ENCODE results near the gene WNT10A. TPM values are rescaled to one million over a fixed set of nuclear protein-coding genes. Genes with fewer than 3 reads are reported as not detected.

The WNT10A gene
- total and polyA plus RNA-seq, 10 of the 15 experiments (the other 5 are each of a cell fraction or from before 2014, with no cell fraction given), result 0.61 to 45.0 (median 6.9) TPM

DNA sequence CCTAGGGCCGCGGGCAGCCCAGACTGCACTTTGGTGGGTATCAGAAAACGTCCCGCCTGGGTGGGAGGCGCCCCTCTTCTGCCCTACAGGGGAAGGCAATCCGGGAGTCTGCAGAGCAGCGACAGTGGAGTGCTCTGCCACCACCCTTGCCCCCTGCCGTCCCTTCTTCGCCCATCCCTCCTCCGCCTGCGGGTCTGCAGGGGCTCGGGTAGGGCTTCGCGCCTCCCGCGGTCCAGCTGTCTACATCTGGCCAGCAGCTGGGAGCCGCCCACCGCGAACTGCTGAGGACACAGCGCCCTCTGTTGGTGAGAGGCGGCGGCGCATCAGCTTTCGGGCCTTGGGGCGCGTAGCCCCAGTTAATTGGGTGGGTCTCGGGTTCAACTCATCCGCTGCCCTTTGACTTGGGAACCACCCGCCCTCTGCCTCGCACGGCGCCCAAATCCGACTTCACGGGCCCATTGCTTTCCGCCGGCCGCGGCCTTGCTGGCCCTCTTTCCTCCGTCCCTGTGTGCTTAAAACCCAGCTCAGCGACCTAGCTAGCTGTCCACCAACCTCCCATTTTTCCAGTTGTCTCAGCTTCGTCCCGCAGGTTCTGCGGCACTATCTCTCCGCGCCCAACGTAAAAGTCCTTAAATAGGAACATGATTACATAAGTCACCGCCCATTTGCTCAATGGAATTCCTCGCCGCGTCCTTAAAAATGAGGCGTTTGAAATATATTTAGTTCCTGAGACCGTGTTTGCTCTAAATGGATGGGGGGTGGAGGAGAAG, 17.6 kb downstream of the WNT10A start (continued):
- TF ChIP-seq, protein P1, sequence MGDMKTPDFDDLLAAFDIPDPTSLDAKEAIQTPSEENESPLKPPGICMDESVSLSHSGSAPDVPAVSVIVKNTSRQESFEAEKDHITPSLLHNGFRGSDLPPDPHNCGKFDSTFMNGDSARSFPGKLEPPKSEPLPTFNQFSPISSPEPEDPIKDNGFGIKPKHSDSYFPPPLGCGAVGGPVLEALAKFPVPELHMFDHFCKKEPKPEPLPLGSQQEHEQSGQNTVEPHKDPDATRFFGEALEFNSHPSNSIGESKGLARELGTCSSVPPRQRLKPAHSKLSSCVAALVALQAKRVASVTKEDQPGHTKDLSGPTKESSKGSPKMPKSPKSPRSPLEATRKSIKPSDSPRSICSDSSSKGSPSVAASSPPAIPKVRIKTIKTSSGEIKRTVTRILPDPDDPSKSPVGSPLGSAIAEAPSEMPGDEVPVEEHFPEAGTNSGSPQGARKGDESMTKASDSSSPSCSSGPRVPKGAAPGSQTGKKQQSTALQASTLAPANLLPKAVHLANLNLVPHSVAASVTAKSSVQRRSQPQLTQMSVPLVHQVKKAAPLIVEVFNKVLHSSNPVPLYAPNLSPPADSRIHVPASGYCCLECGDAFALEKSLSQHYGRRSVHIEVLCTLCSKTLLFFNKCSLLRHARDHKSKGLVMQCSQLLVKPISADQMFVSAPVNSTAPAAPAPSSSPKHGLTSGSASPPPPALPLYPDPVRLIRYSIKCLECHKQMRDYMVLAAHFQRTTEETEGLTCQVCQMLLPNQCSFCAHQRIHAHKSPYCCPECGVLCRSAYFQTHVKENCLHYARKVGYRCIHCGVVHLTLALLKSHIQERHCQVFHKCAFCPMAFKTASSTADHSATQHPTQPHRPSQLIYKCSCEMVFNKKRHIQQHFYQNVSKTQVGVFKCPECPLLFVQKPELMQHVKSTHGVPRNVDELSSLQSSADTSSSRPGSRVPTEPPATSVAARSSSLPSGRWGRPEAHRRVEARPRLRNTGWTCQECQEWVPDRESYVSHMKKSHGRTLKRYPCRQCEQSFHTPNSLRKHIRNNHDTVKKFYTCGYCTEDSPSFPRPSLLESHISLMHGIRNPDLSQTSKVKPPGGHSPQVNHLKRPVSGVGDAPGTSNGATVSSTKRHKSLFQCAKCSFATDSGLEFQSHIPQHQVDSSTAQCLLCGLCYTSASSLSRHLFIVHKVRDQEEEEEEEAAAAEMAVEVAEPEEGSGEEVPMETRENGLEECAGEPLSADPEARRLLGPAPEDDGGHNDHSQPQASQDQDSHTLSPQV (IDR thresholded peaks at IDR 0.05), result peak; percentile 80; the same call in 1 of the 2 replicates
- TF ChIP-seq, protein P2, sequence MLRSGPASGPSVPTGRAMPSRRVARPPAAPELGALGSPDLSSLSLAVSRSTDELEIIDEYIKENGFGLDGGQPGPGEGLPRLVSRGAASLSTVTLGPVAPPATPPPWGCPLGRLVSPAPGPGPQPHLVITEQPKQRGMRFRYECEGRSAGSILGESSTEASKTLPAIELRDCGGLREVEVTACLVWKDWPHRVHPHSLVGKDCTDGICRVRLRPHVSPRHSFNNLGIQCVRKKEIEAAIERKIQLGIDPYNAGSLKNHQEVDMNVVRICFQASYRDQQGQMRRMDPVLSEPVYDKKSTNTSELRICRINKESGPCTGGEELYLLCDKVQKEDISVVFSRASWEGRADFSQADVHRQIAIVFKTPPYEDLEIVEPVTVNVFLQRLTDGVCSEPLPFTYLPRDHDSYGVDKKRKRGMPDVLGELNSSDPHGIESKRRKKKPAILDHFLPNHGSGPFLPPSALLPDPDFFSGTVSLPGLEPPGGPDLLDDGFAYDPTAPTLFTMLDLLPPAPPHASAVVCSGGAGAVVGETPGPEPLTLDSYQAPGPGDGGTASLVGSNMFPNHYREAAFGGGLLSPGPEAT (IDR thresholded peaks at IDR 0.05; ENCODE audit: low read depth), result 0 out of 2 replicates have a peak, but pooled peaks have one; percentile 30
- TF ChIP-seq ZNF622 (IDR thresholded peaks at IDR 0.05) (no peak), NR2C1 (IDR thresholded peaks at IDR 0.05) (no peak)

Measured in GM12878 (cell line).